ENCODE data around the gene SETX.
A peak's percentile ranks its signal among the peaks of the same experiment; 100 is the strongest.
"Not testable (repeated sequence)": the region's sequence is repeated elsewhere in the genome, so short reads cannot be mapped to it uniquely, and the experiment has no call there.

SETX gene, protein sequence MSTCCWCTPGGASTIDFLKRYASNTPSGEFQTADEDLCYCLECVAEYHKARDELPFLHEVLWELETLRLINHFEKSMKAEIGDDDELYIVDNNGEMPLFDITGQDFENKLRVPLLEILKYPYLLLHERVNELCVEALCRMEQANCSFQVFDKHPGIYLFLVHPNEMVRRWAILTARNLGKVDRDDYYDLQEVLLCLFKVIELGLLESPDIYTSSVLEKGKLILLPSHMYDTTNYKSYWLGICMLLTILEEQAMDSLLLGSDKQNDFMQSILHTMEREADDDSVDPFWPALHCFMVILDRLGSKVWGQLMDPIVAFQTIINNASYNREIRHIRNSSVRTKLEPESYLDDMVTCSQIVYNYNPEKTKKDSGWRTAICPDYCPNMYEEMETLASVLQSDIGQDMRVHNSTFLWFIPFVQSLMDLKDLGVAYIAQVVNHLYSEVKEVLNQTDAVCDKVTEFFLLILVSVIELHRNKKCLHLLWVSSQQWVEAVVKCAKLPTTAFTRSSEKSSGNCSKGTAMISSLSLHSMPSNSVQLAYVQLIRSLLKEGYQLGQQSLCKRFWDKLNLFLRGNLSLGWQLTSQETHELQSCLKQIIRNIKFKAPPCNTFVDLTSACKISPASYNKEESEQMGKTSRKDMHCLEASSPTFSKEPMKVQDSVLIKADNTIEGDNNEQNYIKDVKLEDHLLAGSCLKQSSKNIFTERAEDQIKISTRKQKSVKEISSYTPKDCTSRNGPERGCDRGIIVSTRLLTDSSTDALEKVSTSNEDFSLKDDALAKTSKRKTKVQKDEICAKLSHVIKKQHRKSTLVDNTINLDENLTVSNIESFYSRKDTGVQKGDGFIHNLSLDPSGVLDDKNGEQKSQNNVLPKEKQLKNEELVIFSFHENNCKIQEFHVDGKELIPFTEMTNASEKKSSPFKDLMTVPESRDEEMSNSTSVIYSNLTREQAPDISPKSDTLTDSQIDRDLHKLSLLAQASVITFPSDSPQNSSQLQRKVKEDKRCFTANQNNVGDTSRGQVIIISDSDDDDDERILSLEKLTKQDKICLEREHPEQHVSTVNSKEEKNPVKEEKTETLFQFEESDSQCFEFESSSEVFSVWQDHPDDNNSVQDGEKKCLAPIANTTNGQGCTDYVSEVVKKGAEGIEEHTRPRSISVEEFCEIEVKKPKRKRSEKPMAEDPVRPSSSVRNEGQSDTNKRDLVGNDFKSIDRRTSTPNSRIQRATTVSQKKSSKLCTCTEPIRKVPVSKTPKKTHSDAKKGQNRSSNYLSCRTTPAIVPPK (N-terminal part only)

DNA sequence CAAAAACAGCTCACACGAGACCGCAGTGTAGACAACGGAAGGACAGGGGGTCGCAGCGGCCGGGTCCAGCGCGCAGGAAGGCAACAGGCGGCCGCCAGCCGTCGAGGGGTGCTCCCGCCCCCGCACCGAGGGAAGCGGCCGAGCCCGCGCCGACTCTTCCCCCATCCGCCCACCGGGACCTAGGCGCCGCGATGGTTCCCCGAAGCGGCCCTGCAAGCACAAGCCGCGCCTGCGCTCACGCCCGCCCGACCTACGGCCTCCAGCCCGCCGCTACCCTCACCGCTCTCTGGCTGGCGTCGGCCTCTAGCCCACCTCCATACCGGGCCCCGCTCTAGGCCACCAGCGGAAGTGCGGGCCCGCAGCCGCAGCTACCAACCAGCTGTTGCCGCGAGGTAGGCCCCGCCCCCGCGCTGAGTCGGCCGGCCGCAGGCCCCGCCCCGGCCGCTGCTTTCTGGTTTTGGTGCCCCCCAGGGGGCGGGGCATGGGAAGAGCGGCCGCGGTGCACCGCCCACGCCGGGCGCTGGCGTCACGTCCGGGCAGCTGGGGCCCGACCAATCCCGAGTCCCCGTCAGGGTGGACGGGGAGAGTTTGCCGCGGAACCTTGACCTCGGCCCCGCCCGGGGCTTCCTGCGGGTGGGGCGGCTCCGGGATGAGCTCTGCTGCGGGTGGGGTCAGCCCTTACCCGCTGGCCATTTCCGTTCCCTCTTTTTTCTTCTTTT, at the start of gene SETX:
SETX (minus strand) TSS at position 350 of the 719 bp plus-strand sequence. CDS start 5,558 bp downstream, outside the sequence.
- peak; percentile 99 for DNase-seq (ENCODE audit: low read depth)

DNA sequence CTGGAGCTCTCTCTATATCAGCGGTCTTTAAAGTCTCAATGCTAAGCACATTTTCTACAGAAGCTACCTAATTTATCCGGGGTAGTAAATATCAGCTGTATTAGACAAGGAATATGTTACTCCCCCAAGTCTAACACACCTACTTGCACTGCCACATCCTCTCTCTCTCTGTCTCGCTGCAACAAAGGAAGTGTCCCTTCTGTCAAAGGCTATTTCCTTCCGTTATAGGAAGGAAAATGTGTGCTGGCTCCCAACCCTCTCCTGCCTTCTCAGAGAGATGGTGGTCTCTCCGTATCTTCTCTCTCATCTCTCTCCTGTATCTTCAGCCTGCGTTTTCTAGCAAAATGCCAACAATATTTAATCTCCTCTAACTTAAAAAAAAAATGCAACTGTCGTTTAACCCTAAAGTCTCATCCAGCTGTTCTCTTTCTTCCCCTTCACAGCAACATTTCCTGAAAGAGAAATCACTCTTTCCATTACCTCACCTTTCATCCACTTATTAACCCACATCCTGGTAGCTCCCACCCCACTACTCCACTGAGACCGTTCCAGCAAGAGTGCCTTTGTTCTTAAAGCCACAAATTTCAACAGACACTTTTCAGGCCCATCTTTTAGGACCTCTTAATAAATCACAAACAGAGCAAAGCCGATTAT, 49.6 kb upstream of the SETX start:
- DNase-seq (ENCODE audit: low read depth) = no peak

DNA sequence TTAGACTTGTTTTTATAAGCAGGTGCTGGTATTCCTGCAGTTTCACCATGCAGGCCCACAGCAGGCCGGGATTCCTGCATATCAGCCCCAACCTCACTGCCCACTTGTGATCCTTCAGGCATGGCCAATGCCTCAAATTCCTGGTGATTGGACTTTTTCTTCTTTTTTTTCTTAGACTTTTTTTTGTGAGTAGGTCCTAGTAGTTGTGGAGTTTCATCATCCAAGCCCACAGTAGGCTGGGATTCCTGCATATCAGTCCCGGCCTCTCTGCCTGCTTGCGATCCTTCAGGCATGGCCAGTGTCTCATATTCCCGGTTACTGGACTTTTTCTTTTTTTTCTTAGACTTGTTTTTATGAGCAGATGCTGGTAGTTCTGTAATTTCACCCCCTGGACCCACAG, 47.0 kb upstream of the SETX start:
- DNase-seq (ENCODE audit: low read depth) = no peak

DNA sequence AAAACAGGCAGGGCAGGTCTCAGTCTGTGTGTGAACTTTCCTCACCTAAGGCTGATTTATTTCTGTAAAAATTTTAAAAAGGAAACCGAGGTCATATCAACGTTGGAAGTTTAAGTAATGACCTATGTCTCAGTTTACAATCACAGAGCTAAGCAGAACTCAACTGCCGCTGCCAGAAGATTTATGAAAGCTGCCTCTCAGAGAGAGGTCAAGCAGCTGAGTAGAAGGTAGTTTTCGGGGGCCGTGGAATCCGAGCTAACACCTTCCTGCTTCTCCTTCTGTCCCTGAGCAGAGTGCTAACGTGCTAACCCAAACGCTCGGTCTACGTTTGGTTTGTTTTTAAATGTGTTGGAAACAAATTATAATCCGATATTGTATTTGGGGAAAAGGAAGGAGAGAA, 40.8 kb upstream of the SETX start:
- DNase-seq (ENCODE audit: low read depth) = no peak

DNA sequence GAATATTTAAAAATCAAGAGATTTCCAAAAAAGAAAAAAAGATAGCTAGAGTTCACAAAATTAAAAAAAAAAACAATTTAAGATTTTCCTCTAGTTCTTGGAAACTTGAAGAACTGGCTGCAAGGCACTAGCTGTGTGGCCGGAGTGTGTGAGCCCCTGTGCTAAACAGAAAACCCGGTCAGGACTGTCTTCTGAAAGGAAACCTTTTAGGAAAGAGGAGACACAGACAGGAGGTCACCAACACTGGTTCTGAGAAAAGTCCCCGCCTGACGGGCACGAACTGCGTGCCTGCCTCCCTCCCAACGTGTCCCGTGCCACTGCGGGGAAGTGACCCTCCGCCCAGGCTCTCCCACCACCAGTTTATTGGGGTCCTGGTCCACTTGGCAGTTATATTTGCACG, 36.7 kb upstream of the SETX start:
- no peak for DNase-seq (ENCODE audit: low read depth)

DNA sequence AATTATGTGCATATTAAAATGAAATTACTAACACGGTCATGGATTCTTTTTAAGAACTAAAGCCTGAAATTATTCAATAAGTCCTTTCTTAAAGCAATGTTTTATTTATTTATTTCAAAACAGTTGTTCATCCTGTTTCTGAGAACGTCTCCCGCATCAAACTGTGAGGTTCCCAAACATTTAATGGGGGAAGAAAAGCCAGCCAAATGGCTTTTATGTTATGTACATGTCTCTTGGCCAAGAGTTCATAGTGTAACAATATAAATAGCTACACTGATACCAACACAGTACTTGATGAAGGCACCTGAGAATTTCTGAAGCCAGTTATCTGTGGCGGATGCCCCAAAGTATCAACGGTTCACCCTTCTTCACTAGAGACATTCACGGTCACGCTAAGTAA, 36.2 kb upstream of the SETX start:
- no peak for DNase-seq (ENCODE audit: low read depth)

DNA sequence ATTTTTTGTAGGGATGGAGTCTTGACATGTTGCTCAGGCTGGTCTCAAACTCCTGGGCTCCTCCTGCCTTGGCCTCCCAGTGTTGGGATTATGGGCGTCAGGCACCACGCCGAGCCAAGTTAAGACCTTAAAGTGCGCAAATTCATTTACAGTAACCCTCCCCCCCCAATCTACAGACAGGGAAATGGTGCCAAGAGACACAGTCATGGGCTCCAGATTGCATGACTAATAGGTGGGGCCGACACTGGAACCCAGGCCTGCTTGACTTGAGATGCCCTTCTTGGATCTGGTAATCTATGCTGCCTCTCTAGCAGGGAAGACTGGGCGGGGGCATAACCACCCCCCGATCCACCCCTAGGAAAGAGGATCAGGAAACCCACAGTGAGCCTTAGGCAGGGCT, 32.3 kb upstream of the SETX start:
- DNase-seq (ENCODE audit: low read depth) = no peak

DNA sequence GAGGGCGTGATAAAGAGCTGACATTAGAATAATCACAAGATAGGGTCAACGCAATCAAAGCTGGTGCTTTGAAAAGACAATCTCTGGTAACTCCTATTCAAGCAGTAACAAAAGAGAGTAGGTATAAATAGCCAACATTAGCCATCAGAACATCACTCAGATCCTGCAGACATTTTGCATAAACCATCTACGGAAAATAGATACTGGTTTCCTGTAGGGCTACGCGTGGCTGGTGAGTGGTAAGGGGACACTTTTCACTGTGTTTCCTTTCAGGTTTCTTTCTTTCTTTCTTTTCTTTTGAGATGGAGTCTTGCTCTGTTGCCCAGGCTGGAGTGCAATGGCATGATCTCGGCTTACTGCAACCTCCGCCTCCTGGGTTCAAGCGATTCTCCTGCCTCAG, 29.6 kb upstream of the SETX start:
- DNase-seq (ENCODE audit: low read depth) = no peak

DNA sequence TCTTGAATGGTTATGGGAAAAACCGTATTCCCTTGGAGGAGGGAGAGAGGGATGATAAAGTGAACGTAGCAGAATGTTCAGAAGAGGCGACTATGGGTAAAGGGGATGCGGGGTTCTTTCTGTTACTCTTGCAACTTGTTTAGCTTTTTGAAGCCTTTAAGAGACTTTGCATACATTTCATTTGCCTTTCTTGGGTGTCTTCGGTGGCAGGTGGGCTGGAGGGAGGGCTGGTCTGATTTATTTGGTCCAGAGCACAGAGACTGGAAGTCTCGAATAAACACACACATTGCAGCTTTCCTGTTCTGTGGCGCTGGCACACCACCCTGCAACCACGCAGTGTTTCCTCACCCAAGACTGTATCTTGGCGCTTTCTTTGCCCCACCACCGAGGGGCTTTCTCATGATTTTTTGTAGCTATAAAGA, 28.7 kb upstream of the SETX start:
- no peak for DNase-seq (ENCODE audit: low read depth)

DNA sequence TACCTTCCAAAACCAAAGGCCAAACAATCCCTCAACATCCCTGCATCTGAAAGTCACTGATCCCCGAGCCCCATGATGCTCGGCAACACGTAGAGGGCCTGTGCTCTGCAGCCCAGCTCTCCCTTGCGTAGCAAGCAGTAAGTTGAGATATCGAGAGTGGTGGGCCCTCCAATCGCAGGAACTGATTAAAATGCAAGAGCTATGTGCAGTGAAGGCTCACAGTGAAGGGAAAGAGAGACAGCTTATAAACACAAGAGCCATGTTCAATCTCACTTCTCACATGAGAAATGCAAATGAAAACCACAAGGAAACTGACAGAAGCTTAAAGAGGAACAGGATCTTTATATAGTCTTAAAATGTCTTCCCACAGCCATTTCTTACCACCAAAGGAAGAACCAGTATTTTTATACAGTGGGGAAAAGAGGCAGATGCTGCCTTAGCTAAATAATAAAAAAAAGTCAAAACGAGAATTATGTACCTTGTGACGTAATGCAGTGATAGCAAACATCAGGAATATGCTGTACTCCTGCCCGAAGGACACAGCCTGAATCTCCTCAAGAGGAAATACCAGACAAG, 27.3 kb upstream of the SETX start:
- DNase-seq (ENCODE audit: low read depth) = no peak

DNA sequence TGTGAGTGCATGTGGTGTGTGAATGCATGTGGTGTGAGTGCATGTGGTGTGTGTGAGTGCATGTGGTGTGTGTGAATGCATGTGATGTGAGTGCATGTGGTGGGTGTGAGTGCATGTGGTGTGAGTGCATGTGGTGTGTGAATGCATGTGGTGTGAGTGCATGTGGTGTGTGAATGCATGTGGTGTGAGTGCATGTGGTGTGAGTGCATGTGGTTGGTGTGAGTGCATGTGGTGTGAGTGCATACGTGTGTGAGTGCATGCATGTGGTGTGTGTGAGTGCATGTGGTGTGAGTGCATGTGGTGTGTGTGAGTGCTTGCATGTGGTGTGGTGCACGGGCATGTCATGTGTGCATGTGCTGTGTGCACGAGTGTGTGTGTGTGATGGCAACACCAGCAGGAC, 23.6 kb upstream of the SETX start:
- not testable (repeated sequence) for DNase-seq (ENCODE audit: low read depth)

DNA sequence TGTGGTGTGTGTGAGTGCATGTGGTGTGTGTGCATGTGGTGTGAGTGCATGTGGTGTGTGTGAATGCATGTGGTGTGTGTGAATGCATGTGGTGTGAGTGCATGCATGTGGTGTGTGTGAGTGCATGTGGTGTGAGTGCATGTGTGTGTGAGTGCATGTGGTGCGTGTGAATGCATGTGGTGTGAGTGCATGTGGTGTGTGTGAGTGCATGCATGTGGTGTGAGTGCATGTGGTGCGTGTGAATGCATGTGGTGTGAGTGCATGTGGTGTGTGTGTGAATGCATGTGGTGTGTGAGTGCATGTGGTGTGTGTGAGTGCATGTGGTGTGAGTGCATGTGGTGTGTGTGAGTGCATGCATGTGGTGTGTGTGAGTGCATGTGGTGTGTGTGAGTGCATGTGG, 23.0 kb upstream of the SETX start:
- DNase-seq (ENCODE audit: low read depth) = not testable (repeated sequence)

DNA sequence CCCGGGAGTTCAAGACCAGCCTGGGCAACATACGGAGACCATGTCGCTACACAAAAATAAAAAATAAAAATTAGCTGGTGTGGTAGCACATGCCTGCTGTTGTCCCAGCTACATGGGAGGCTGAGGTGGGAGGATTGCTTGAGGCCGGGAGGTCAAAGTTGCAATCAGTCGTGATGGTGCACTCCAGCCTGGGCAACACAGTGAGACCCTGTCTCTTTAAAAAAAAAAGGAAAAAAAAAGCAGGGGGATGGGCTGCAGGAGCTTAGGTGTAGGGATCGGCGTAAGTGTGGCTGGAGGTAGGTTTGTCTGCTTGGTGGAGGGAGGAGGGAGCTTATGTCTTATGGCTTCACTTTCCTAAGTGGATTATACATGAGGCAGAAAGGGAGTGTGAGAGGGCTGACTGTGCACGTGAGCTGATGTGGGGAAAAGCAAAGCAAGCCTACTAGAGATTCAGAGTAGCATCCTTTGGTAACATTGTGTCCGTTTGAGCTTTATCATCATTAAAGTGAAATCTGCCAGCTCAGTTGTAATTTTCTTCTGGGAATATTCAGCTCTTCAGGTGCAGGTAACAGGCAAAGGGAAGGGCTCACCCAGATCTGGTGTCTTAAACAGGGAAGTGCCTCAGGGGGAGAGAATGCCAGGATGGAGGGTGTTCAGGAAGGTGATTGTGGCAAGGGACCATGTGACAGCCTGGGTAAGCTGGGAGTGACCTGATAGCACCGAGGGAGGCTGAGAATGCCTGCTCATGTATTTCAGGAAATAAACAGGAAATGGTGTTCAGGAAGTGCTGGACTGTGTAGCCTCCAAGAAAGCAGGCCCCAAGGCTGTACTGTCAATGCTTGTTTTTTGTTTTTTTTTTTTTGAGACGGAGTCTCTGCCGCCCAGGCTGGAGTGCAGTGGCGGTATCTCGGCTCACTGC, 17.6 kb upstream of the SETX start:
- DNase-seq (ENCODE audit: low read depth) = no peak

DNA sequence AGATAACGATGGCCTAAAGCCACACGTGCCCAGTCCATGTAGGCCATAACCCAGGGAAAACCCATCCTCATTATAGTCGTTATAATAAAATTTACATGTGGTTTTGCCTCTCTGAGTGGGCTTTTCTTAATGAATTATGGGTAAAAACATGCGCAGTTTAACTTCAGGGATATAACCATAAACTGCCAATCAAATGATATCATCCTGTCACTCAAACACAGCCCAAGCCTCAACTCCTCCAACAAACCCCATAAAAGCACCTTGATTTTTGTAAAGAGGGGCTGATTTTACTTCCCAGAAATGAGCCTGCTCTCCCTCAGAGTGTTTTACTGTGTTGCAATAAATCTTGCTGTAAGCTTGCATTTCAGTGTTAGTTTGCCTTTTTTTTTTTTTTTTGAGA, 15.8 kb upstream of the SETX start:
- DNase-seq (ENCODE audit: low read depth) = no peak

DNA sequence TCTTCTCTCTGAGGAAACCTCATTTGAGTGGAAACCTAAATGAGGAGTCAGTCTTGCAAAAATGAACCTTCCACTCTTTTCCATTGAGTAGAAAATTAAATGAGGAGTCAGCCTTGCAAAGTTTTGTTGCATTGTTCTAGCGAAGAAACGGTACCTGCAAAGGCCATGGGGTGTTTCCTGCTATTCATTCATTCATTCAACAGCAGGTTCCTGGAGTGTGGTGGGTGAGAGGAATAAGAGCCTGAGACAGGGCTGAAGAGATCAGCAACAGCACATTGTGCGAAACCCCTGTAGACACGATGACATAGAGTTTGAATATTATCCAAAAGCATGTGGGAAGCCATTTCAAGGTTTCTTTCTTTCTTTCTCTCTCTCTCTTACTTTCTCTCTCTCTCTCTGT, 14.6 kb upstream of the SETX start:
- no peak for DNase-seq (ENCODE audit: low read depth)

DNA sequence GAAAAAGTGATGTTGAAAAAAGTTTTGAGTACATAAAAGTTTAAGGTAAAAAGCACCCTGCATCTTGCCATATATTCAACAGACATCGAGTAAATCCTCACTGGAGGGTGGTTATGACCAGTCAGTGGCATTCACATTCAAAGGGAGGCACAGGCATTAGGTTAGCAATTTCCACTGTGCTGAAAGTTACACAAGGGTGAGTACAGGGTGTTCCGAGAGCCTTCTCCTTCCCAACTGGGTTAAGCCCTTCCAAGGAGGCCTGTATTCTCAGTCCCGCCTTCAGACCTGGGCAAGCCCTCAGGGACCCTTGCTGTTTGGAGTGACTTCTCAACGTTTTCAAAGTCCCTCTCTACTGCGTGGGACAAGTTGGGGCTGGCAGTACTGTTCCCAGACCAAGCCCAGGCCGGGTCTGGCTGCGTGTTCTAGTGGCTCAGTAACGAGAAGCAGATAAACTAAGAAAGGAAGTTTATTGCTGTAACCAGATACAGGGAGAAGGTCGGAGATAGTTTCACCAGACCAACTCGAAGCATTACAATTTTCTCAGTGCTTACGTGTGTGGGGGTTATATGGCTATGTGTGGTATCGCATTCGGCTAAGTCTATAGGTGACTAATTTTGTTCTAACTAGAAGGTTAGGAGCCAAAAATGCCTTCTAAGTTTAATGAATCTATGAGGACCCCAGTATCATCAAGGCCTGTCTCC, 13.0 kb upstream of the SETX start:
- DNase-seq (ENCODE audit: low read depth) = no peak

DNA sequence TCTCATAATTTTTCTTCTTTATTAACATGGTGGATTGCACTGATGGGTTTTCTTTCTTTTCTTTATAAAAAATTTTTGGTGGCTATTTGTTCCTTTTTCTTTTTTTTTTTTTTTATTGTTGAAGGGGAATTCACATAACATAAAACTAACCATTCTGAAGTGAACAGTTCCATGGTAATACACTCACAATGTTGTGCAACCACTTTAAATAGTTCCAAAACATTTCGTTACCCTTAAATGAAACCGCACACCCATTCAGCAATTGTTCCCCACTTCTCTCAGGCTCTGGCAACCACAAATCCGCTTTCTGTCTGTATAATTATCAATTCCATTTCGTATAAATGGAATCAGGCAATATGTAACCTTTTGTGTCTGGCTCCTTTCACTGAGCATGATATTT, 11.7 kb upstream of the SETX start:
- no peak for DNase-seq (ENCODE audit: low read depth)

DNA sequence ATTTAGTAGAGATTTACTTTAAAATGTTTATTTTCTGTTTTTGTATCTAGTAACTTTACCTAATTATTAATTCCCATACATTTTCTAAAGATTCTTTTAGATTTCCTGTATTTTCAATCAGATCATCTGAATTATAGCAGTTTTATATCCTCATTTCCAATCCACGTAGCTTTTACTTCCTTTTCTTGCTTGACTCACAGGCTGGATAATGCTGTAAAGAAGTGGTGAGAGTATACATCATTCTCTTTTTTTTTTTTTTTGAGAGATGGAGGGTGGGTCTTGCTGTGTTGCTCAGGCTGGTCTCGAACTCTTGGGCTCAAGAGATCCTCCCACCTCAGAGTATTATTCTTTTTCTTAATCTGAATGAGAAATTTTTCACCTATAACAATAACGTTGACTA, 11.2 kb upstream of the SETX start:
- DNase-seq (ENCODE audit: low read depth) = no peak

DNA sequence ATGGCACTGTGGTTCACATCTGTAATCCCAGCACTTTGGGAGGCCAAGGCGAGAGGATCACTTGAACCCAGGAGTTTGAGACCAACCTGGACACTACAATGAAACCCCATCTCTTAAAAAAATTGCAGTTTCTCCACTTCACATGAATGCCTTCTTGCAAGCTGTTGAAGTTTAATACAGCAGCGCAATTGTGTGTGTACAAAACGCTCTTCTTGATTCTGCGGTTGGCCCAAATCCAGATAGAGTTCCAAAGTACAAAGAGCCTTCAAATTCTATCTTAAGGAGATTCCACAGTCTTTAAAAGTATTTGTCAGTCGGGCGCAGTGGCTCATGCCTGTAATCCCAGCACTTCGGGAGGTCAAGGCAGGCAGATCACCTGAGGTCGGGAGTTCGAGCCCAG, 9.3 kb upstream of the SETX start:
- no peak for DNase-seq (ENCODE audit: low read depth)

Measured in activated T-cell treated with anti-CD3 and anti-CD28 coated beads for 48 hours (primary cell).